ENCODE data around the gene VPS13C.
A peak's percentile ranks its signal among the peaks of the same experiment; 100 is the strongest.

Gene VPS13C

DNA sequence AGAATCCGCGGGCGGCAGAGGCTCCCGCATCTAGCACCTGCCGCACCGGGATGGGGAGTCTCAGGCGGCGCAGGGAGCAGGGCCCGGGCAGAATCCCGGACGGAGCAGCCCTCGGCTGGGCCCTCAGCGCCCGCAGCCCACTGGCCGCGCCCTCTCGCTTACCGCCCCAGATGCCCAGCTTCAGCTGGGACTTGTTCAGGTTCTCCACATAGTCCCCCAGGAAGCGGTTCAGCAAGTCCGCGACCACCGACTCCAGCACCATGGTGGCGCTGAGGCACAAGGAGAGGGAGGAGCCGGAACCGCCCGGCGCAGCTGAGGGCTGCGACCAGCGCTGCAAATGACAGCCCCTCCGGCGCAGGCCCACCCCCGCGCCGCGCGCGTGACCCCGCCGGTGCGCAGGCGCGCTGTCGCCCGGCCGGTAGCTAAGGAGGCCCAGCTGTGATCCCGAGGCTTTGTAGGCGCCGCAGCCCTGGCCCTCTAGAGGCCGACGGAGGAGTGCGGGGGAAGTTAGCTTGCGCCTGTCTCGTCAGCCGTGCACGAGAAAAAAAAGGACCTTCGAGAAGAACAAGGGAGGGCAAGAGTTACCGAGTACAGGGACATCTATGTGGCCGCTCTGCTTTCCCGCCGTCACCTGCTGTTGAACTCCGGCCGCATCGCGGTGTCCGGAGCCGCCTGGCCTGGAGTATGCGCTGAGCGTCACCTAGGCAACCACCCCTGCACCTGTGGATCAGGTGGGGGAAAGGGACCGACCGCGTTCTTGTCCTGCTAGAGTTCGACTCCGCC is at the start of gene VPS13C:
TSS of gene VPS13C (minus strand) at position 335 of the 783 bp plus-strand sequence. CDS start at position 262, 73 bp downstream.
- DNase-seq (ENCODE audit: low spot score): peak; percentile 77

DNA sequence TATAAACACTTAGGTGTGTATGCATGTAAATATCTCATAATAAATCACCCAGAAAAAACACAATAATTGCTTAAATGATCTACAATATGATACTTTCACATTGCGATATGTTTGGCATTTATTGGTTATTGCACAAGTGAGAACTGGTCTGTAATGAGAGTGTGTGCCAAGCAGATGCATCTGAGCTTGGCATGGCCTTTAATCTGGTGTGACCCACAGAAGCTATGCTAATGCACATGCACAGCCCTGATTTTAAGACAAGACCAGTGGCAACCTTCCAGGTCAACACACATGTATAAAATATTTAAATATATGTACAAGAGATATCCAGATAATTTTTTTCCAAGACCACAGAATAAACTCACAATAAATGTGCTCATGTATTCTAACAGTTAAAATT is 49.2 kb upstream of the VPS13C start:
- DNase-seq (ENCODE audit: low spot score): no peak

- no peak for DNase-seq (ENCODE audit: low spot score)
Observed at GRCh38 chr15:62108411-62108810, 48.2 kb upstream of the VPS13C start.

DNA sequence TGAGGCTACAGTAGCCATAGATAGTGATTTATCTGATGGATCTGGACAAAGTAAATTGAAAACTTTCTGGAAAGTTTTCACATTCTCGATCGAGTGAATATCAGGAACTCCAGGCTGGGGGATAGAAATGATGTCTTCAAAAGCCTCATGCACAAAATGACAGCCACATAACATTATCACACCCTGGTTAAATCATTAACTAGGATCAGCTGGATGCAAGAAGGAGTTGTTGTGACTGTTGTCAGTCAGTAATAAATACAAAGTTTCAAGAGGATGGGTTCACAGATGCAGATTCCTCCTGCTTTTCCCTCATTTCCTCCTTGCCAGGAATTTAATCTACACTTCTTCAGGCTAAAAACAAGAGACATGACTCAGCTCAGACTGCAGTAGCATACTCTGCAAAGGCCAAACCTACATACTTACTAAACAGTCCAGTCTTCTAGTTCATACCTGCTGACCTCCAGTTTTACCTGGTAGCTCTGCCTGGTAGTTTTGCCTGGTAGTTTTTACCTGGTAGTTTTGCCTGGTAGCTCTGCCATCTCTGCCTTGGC is 47.4 kb upstream of the VPS13C start:
- no peak for DNase-seq (ENCODE audit: low spot score)

DNA sequence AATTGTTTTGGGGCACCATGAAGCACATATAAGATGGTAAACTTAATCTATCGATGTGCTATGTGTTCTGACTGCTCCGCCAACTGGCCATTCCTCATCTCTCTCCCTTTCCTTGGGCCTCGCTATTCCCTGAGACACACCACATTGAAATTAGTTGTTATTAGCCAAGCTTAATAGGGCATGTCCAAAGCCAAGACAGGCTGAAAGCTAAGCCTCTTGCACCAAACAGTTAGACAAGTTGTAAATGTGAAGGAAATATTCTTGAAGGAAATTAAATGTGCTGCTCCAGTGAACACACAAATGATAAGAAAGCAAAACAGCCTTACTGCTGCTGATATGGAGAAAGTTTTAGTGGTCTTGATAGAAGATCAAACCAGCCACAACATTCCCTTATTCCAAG is 45.8 kb upstream of the VPS13C start:
- DNase-seq (ENCODE audit: low spot score): no peak

GRCh38 chr15:62105266-62105665 is 45.0 kb upstream of the VPS13C start:
- no peak for DNase-seq (ENCODE audit: low spot score)

DNA sequence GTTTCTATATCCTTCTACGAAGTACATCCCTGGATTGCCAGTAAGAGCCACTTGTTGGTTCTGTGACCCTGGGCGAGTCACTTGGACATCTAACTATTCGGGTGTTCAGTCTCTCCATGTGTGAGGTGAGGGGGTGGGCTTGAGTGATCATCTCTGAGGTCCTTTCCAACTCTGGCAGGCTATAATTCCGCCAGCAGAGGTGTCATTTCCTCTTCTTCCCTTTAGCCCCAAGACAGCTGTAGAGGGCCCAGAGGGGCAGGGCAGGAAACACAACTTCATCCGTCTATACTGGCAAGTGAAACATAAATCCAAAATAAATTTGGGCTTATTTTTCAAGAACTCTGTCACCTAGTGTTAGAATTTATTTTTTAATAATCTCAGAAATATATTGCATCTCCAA is 44.6 kb upstream of the VPS13C start:
- no peak for DNase-seq (ENCODE audit: low spot score)

GRCh38 chr15:62104401-62104800 is 44.2 kb upstream of the VPS13C start:
- no peak for DNase-seq (ENCODE audit: low spot score)

- no peak for DNase-seq (ENCODE audit: low spot score)
Observed at GRCh38 chr15:62103431-62103830, 43.2 kb upstream of the VPS13C start.

DNA sequence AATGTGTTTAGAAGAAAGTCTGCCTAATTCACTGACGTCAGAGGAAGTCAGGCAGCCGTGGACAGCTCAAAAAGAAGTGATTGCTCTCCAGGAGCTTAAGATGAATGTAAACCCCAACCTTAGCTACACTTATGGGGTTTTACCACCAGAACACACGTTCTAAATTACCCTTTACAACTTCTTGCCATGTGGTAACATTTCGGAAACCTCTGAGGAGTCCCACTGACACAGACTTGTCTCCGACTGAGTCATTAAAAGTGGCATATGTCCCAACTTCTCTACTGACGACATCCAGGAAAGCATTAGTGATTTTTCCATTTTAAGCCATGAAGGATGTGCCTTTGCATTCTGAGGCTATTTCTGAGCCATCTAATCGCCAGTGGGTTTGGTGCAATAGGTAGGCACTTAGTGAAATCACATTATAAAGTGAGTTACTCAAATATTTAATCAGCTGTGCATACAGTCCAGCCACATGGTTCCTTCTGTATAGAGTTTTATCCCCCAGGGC is 38.9 kb upstream of the VPS13C start:
- DNase-seq (ENCODE audit: low spot score): no peak

DNA sequence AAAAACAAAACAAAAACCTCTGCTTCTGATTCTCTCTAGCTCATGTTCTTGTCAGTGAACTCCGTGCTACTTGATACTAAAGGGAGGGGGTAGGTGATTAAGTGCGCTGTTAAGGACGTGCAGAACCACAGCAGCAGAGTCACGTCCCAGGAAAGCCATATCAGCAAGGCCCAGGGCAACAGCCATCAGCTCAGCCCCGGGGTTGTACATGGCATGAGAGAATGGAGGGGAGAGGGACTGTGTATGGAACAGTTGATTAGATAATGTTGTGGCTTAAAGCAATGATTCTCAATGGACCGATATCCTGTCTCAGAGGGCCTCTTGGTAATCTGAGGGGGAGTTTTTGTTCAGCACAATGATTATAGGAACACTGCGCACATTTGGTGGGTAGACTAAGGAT is 34.1 kb upstream of the VPS13C start:
- DNase-seq (ENCODE audit: low spot score): no peak

- no peak for DNase-seq (ENCODE audit: low spot score)
Observed at GRCh38 chr15:62093809-62094208, 33.6 kb upstream of the VPS13C start.

- DNase-seq (ENCODE audit: low spot score): no peak
Observed at GRCh38 chr15:62090988-62091387, 30.7 kb upstream of the VPS13C start.

GRCh38 chr15:62089616-62090015 is 29.4 kb upstream of the VPS13C start:
- DNase-seq (ENCODE audit: low spot score): no peak

GRCh38 chr15:62088353-62088693 is 28.1 kb upstream of the VPS13C start:
- no peak for DNase-seq (ENCODE audit: low spot score)

DNA sequence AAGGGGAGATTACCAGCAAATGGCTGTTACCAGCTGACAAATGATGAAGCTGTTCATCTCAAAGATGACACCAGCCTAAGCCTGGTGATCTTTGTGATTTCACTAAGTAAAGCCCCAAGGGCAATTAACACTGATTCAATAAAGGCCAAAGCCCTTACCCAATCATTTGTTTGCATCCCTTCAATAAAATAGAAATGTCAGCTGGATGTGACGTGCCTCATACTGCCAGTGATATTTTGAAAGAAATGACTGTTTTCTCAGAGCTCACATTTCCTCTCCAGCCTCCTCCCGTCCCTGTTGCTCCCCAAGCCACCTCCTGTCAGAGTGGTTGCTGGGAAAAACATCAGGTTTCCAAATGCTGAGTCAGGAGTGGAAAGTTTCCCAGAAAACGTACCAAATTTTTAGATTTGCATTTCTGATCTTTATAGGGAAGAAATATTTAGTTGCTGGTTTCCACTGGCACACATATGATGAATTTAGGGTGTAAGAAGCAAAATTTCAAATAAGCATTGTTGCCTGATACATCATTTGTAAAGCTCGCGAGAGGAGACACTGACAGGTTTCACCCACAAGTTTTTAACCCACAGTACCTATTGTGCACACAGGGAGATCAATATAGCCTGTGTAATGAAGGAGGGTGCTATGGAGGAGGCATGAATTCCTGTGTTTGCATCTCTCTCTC is 27.6 kb upstream of the VPS13C start:
- no peak for DNase-seq (ENCODE audit: low spot score)

GRCh38 chr15:62085740-62086139 is 25.5 kb upstream of the VPS13C start:
- no peak for DNase-seq (ENCODE audit: low spot score)

DNA sequence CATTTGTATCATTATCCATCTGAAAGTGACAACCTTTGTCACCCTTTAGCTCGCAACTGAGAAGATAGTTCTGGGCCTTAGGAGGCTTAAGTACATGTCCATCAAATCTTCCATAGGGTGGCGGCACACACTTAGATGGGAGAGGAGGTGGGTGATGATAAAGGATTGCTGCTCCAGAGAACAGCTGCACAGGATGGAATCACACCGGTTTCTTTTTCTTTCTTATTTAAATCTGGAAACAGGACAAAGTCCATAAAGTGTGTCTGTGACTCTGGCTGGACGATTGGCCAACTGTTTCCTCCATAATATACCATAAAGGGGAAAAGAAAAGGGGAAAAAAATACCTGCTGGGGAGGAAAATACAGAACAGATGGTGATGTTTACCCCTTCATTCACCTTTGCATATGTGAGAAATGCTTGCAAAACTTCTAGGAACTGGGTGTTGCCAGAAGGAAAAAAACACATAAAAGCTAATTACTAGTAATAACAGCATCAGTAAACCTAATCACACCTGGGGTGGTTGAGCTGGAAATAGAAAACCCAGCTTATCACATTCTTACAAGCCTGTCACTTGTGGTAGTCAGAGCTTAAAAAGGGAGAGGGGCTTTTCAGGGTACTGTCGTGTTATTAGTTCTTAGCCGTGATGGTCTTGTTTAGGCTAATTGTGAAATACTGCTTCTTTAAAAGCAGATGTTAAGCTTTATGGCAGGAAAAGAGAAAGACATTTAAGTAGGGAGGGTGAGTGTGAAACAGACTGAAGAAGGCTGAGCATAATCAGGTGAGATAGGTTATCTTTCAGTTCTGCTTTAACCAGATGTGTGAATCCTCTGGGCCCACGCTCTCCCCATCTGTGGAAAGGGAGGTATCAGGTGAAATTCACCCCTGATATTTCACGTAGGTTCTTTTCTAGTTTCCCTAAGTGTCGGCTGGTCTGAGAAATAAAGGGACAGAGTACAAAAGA is 23.2 kb upstream of the VPS13C start:
- no peak for DNase-seq (ENCODE audit: low spot score)

GRCh38 chr15:62079594-62079993 is 19.3 kb upstream of the VPS13C start:
- DNase-seq (ENCODE audit: low spot score): no peak

GRCh38 chr15:62075595-62076277 is 15.5 kb upstream of the VPS13C start:
- DNase-seq (ENCODE audit: low spot score): no peak

DNA sequence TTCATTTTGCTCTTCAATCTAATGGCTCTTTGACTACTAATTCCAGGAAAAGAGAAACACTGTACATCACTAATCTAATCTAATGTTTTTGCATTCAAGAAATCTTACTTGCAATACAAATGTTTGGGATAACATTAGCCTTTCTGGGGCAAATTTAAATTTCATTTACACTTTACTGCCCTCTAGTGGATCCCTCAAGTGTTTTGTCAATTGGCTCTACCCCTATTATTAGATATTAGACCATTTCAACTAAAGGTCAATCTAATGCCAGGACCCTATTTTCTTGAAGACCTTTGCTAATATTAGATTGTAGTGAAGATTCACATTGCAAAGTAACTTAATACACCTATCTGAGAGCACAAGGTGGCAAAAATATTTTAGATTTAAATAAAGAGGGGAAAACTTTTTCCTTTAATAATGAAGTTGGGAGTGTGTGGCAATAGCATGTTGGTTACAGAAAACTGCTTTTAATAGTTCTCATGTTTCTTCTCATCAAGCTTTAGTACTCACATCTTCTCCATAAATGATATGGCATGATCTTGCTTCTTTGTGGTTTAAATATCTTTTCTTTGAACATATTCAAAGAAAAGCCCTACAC is 11.6 kb upstream of the VPS13C start:
- DNase-seq (ENCODE audit: low spot score): peak; percentile 17
